GM19193 (cell line): ENCODE results near the gene INSIG1.

Source experiments
- POLR2A ChIP-seq: IDR thresholded peaks from 4 replicates; pipeline ENCODE4 v1.6.1; 2011; ENCODE audit not compliant: insufficient read depth, insufficient read length; ENCODE audit errors: extremely low read depth

The INSIG1 gene

GRCh38 chr7:155261031-155261985, 36.4 kb upstream of the INSIG1 start:
- no peak for TF ChIP-seq POLR2A

GRCh38 chr7:155262031-155262430, 35.6 kb upstream of the INSIG1 start:
- TF ChIP-seq POLR2A: no peak

DNA sequence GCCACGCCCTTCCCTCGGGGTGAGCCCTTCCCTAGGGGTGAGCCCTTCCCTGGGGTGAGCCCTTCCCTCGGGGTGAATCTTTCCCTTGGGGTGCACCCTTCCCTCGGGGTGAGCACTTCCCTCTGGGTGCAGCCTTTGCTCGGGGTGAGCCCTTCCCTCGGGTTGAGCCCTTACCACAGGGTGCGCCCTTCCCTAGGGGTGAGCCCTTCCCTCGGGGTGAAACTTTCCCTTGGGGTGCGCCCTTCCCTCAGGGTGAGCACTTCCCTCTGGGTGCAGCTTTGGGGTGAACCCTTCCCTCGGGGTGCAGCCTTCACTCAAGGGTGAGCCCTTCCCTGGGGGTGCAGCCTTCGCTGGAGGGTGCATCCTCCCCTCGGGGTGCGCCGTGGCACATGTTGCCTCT, 34.6 kb upstream of the INSIG1 start:
- TF ChIP-seq POLR2A: no peak

DNA sequence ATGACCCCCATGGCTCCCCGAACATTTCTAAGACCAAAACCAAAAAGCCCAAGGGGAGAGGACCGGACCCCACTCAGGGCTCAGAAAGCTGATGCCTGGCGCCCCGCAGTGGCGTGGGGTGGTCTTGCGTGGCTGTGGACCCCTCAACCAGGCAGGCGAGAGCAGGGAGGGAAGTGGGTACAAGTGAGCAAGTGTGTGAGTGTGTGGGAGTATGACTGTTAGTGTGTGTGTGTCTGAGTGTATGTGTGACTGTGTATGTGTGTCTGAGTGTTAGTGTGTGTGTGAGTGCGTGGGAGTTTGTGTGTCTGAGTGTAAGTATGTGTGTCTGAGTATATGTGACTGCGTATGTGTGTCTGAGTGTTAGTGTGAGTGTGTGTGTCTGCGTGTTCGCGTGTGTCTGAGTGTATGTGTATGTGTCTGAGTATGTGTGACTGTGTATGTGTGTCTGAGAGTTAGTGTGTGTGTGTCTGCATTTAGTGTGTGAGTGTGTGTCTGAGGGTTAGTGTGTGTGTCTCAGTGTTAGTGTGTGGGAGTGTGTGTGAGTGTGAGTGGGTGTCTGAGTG, 34.0 kb upstream of the INSIG1 start:
- no peak for TF ChIP-seq POLR2A

DNA sequence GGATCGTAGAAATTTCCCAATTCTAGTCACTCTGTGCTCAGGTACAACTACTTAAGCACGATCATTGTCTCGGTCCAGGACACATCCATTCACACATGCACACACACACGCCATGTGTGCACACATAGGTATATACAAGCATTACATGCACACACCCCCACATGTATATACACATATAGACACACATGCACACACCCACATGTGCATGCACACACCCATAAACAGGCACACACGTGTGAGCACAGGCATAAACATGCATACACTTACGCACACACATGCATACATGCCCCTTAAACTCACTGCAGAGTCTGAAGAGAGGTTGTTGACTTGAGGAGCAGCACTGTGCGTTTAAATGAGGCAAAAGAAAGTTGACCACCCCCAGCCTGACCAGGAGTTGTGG, 32.5 kb upstream of the INSIG1 start:
- no peak for TF ChIP-seq POLR2A

- TF ChIP-seq POLR2A: no peak
Measured at GRCh38 chr7:155265961-155266360, 31.7 kb upstream of the INSIG1 start.

- TF ChIP-seq POLR2A: no peak
Measured at GRCh38 chr7:155266440-155266839, 31.2 kb upstream of the INSIG1 start.

GRCh38 chr7:155267023-155267422, 30.7 kb upstream of the INSIG1 start:
- no peak for TF ChIP-seq POLR2A

- no peak for TF ChIP-seq POLR2A
Measured at GRCh38 chr7:155267436-155267835, 30.2 kb upstream of the INSIG1 start.

DNA sequence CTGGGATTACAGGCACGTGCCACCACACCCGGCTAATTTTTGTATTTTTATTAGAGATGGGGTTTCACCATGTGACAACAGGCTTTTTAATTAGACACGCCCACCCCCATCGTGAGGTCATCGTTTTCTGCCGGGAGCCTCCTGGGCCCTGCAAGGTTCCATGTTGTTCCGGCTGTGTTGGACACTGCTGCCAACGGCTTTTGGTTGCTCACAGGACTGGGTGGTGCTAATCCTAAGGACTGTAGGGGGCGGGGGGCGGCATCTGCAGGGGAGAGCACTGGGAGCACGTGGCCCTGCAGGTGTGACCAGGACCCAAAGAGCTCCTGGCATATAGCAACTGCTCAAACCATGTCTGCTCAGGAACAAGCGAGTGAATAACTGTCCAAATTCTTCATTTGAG, 29.5 kb upstream of the INSIG1 start:
- TF ChIP-seq POLR2A: no peak

GRCh38 chr7:155268921-155269650, 28.6 kb upstream of the INSIG1 start:
- no peak for TF ChIP-seq POLR2A

GRCh38 chr7:155269766-155270585, 27.7 kb upstream of the INSIG1 start:
- TF ChIP-seq POLR2A: no peak

GRCh38 chr7:155270861-155271260, 26.8 kb upstream of the INSIG1 start:
- TF ChIP-seq POLR2A: no peak

GRCh38 chr7:155274633-155275355, 22.9 kb upstream of the INSIG1 start:
- TF ChIP-seq POLR2A: no peak
